Raji (cell line): ENCODE results near the gene CNIH3.

Experiments used
- POLR2A ChIP-seq: IDR thresholded peaks from 2 replicates; pipeline ENCODE4 v1.6.1; 2011; ENCODE audit warnings: low read depth, low read length, control low read depth; ENCODE audit not compliant: insufficient read depth

The CNIH3 gene

GRCh38 chr1:224757508-224757907 is 141.4 kb downstream of the CNIH3 start:
- no peak for TF ChIP-seq POLR2A

GRCh38 chr1:224759135-224759534 is 143.0 kb downstream of the CNIH3 start:
- TF ChIP-seq POLR2A: no peak

GRCh38 chr1:224759681-224760091 is 143.6 kb downstream of the CNIH3 start:
- no peak for TF ChIP-seq POLR2A

GRCh38 chr1:224760163-224760562 is 144.0 kb downstream of the CNIH3 start:
- no peak for TF ChIP-seq POLR2A

GRCh38 chr1:224761245-224761644 is 145.1 kb downstream of the CNIH3 start:
- no peak for TF ChIP-seq POLR2A

GRCh38 chr1:224762046-224762445 is 145.9 kb downstream of the CNIH3 start:
- no peak for TF ChIP-seq POLR2A

GRCh38 chr1:224762701-224763100 is 146.6 kb downstream of the CNIH3 start:
- no peak for TF ChIP-seq POLR2A

- TF ChIP-seq POLR2A: no peak
Observed at GRCh38 chr1:224763126-224763775, 147.1 kb downstream of the CNIH3 start.

- no peak for TF ChIP-seq POLR2A
Observed at GRCh38 chr1:224766266-224766665, 150.1 kb downstream of the CNIH3 start.

- TF ChIP-seq POLR2A: no peak
Observed at GRCh38 chr1:224767031-224767430, 150.9 kb downstream of the CNIH3 start.

GRCh38 chr1:224767676-224768075 is 151.6 kb downstream of the CNIH3 start:
- TF ChIP-seq POLR2A: no peak

- TF ChIP-seq POLR2A: no peak
Observed at GRCh38 chr1:224768971-224769370, 152.9 kb downstream of the CNIH3 start.

- no peak for TF ChIP-seq POLR2A
Observed at GRCh38 chr1:224769452-224770335, 153.6 kb downstream of the CNIH3 start.

- no peak for TF ChIP-seq POLR2A
Observed at GRCh38 chr1:224770336-224770693, 154.2 kb downstream of the CNIH3 start.

GRCh38 chr1:224773646-224774045 is 157.5 kb downstream of the CNIH3 start:
- no peak for TF ChIP-seq POLR2A

GRCh38 chr1:224774378-224774777 is 158.3 kb downstream of the CNIH3 start:
- no peak for TF ChIP-seq POLR2A
